HG02798 (cell line): ENCODE measurements around the gene AZU1.

Source experiments
- ATAC-seq: cut with Tn5 transposase; IDR thresholded peaks from one replicate; pipeline ENCODE4 v1.9.1; 2021; ENCODE audit warnings: mild to moderate bottlenecking; ENCODE audit not compliant: unreplicated experiment, poor library complexity

The AZU1 gene

DNA sequence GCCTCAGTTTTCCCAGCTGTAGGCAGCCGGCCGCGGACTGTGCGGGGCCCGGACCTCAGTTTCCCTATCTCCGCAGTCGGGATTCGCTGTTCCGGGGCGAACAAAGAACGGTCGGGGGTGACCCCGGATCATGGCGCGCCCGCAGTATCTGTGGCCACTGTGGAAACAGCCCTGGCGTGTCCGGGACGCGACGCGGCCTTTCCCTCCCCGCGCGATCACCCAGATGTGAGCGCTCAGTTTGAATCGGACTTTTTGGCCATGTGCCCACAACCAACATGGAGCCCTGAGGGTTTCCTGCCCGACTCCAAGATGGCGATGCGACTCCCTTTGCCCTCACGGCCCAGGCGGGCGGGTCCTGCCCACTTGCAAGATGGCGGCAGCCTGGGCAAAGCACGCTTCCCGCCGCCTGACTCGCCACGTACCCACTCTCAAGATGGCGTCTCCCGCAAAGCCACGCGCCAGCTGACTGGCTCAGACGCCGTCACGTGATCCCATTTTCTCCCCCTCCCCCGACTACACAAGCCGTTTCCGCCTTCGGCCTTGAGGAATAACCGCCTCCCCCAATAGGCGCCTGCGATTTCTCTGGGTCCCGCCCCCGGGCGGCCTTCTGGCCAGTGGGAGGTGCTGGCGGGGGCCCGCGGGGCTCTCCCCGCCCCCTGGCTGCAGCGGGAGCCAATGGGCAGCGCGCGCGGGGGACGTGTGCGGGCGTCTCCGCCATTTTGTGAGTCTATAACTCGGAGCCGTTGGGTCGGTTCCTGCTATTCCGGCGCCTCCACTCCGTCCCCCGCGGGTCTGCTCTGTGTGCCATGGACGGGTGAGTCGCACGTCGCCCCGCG lies 30.7 kb upstream of the AZU1 start, which contains the start of gene PTBP1:
PTBP1 (plus strand) TSS at position 761 of the 836 bp plus-strand sequence; CDS start at position 807, 46 bp downstream.
- peak; percentile 84 for ATAC-seq

DNA sequence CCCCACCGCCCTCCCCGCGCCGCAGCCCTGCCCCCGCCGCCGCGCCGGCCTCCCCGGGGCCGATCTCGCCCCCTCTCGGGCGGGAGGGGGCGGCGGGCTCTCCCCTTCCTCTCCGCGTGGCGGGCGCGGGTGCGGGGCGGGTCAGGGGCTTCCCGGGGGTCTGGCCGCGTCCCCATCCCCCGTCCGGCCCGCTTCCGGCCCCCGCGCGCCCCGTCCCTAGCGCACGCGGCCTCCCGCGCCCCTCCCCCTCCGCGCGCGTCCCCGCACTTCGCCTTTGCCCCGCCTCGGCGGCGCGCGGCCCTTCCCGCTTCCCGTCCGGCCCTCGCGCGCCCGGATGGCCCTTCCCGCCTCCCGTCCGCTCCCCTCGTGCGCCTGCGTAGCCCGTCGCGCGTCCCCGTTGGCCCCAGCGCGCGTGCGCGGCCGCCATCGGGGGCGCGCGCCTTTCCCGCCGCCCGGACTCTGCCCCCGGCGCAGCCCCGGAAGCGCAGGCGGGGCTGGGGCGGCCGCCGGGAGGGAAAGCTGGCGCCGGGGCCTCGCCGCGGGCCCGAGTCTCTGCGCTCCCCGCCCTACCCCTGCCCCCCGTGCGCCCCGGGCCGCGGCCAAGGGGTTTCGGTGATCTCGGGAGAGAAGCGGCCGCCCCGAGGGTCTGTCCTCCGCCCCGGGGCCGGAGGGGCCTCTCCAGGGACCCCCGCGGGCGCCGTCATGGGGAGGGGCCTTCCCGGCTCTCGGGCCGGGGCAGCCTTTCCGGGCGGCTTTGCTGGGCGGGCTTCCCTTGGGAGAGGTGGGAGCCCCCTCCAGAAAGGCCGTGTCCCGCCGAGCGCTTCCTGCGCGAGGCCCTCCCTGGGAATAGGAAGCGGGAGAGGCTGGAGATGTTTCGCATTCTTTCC lies 29.9 kb upstream of the AZU1 start:
- ATAC-seq: peak; percentile 54

DNA sequence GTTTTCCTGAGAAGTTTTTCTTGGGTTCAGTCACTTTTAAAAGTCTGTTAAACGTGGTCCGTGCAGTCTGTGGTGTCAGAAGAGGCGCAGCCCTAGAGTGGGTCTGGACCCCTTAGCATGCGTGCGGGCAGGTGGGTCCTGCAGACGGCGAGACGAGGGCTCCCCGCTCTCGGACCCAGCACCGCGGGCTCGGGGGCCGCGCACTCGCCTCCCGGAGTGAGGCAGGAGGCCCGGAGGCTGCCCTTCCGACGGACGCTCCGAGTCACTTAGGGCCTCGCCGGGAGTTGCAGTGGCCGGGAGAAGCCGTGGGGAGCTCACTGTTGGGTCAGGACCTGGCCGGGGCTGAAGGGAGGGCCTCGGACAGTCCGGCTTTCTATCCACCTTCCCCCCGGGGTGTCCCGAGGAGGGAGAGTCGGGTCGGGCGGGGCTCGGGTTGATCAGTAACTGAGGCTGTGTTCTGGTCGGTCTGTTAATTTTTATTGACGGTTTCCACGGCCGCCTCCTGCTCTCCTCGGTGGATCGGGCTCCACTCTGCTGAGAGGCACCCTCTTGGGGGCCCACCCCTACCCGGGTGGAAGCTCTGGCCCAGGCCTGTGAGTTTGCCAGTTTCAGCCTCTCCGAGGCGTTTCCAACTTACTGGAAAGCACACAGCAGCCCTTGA lies 29.1 kb upstream of the AZU1 start:
- no peak for ATAC-seq

- ATAC-seq: no peak
Observed at GRCh38 chr19:799076-799881, 28.4 kb upstream of the AZU1 start.

GRCh38 chr19:800360-801029 lies 27.1 kb upstream of the AZU1 start:
- no peak for ATAC-seq

GRCh38 chr19:801030-801860 lies 26.4 kb upstream of the AZU1 start:
- no peak for ATAC-seq

- ATAC-seq: no peak
Observed at GRCh38 chr19:801861-802497, 25.7 kb upstream of the AZU1 start.

DNA sequence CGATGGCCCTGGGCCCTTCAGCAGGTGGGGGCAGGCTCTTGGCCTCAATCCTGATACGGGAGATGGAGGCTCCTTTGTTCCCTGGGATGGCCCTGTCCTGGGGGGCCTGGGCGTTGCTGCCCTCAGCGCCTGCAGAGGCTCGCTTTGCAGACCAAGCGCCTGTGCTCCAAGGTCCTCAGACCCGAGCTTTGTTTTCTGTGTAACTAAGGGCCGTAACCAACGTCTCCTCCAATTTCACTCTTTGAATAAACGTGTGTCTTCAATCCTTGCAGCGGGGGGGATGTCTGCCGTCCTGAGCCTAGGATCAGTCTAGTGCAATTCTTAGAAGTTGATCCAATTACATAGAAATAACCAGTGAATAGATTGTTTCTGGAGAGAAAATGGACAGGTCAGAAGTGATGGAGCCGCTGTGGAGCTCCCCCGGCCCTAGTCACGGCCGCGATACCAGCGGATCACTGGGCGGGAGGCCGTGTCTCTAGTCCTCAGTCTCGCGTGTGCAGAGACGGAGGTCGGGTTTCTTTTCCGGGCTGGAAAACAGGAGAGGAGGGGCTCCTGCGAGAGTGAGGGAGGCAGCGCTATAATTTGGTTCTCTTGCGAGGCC lies 25.0 kb upstream of the AZU1 start:
- ATAC-seq: no peak

GRCh38 chr19:803099-803561 lies 24.5 kb upstream of the AZU1 start:
- no peak for ATAC-seq

DNA sequence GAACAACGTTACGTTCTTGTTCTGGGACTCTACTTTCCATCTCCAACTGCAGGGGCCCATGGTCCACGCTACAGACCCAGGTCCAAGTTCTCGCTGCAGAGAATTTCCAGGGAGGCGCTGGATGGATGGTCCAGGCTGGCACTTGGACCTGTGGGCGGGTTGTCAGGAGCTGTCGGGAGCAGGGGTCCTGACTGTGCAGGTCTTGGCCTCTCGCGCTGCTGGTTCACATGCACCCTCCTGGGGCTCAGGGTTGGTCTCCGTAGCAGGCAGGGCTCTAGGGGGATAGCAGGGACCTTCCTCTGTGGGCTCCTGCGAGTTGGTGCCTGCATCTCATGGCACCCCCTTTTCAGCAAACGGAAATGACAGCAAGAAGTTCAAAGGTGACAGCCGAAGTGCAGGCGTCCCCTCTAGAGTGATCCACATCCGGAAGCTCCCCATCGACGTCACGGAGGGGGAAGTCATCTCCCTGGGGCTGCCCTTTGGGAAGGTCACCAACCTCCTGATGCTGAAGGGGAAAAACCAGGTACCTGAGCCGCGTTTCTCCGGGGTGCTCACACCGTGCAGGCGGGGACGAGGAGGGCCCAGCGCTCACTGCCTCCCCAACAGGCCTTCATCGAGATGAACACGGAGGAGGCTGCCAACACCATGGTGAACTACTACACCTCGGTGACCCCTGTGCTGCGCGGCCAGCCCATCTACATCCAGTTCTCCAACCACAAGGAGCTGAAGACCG lies 23.8 kb upstream of the AZU1 start:
- no peak for ATAC-seq

- no peak for ATAC-seq
Observed at GRCh38 chr19:804419-805165, 23.0 kb upstream of the AZU1 start.

DNA sequence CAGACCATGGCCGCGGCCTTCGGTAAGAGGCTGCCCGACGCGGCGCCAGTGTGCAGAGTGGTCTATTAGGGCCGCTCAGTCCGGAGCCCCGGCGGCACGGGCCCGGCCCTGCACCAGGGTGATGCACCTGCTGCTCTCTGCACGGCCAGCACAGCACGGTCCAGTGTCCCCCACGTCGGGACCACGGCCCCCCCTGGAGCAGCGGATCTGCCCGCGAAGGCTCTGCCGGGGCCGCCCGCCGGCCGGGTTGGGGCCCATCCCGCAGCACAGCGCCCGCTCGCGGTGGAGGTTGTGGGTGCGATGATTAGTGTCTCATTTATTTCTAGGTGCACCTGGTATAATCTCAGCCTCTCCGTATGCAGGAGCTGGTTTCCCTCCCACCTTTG lies 22.5 kb upstream of the AZU1 start:
- no peak for ATAC-seq

DNA sequence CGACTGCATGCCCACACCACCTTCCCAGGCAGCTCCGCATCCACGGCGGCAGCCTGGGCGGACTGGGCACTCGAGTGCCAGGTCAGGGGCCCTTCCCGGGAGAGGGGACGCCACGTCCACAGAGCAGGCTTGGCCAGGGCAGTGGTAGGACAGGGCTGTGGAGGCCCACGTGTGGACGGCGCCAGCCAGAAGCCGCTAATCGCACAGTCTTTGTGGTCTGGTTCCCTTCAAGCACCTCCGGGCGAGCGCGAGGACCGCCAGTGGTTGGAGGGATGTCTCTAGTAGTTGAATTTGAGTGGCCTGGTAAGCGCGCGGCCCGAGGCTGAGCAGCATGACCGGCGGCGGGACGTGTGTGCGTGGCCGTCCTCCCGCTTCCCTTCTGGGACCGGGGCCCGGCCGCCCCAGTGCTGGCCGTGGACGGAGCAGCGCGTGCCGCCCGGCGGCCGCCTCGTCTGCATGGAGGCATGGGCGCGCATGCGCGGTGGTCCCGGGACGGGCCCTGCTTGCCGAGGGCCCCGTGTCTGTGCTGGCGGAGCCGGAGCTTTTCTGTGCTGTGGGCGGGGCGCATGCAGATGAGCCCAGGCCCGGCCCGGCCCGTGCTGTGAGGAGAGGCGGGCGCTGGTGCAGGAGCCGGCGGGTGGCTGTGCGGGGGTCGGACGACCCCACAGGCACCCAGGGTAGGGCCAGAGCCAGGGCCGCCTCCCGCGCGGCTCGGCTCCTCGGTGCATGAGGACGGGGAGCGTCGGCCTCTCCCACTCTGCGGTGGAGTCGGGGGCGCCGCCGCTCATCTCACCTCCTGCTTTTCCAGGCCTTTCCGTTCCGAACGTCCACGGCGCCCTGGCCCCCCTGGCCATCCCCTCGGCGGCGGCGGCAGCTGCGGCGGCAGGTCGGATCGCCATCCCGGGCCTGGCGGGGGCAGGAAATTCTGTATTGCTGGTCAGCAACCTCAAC lies 21.8 kb upstream of the AZU1 start:
- ATAC-seq: no peak

- ATAC-seq: no peak
Observed at GRCh38 chr19:806815-807421, 20.7 kb upstream of the AZU1 start.
